Subcutaneous abdominal adipose tissue (tissue), 5 donors: Measurements from ENCODE around the gene NEFH.

Source experiments
- H3K27ac ChIP-seq: one replicate; pipeline ENCODE4 v1.7.0; 2013; ENCODE audit warnings: low read depth, mild to moderate bottlenecking, inconsistent platforms, low read length, moderate library complexity
- H3K27me3 ChIP-seq, 5 donors: one replicate each; pipeline ENCODE4 v1.7.0; 2013; ENCODE audit warnings: low read length in 5 of 5, inconsistent platforms in 1 of 5; ENCODE audit not compliant: control insufficient read depth in 5 of 5, insufficient read depth in 4 of 5
- H3K36me3 ChIP-seq, 5 donors: one replicate each; pipeline ENCODE4 v1.7.0; 2013; ENCODE audit warnings: low read length in 5 of 5; ENCODE audit not compliant: control insufficient read depth in 5 of 5, insufficient read depth in 5 of 5
- H3K4me1 ChIP-seq, 5 donors: one replicate each; pipeline ENCODE4 v1.7.0; 2013; ENCODE audit warnings: low read length in 5 of 5, mild to moderate bottlenecking in 3 of 5, moderate library complexity in 1 of 5; ENCODE audit not compliant: control insufficient read depth in 5 of 5, insufficient read depth in 5 of 5
- H3K4me3 ChIP-seq, 5 donors: one replicate each; pipeline ENCODE4 v1.7.0; 2013; ENCODE audit warnings: low read length in 5 of 5, low read depth in 1 of 5
- H3K9ac ChIP-seq, 5 donors: one replicate each; pipeline ENCODE4 v1.7.0; 2013; ENCODE audit warnings: low read length in 5 of 5, mild to moderate bottlenecking in 4 of 5, moderate library complexity in 3 of 5
- H3K9me3 ChIP-seq, 5 donors: one replicate each; pipeline ENCODE4 v1.7.0; 2013; ENCODE audit warnings: low read length in 5 of 5; ENCODE audit not compliant: control insufficient read depth in 5 of 5
- donor health status: healthy.
- donor health status: healthy.
- donor health status: healthy.
- donor health status: healthy.
- donor health status: healthy.

Gene NEFH

GRCh38 chr22:29512031-29512430 lies 32.0 kb downstream of the NEFH start:
- Histone ChIP-seq H3K36me3 (peaks cover 15 to 78% (median 73%) of the 10 kb centered on the region in 5 donors), H3K4me1 (no peaks in the 10 kb centered on the region), H3K27me3 (no peaks in the 10 kb centered on the region), H3K9ac (no peak overlapping the region), H3K27ac (no peak overlapping the region), H3K9me3 (no peaks in the 10 kb centered on the region), H3K4me3 (no peak overlapping the region)

- Histone ChIP-seq H3K27me3 (no peaks in the 10 kb centered on the region), H3K4me3 (no peak overlapping the region), H3K36me3 (peaks cover 8 to 71% (median 68%) of the 10 kb centered on the region in 5 donors), H3K9me3 (no peaks in the 10 kb centered on the region), H3K9ac (no peak overlapping the region), H3K4me1 (no peaks in the 10 kb centered on the region), H3K27ac (no peak overlapping the region)
Measured at GRCh38 chr22:29517215-29517908, 37.3 kb downstream of the NEFH start.

- H3K9ac ChIP-seq = no peak overlapping the region
- H3K27me3 ChIP-seq = no peaks in the 10 kb centered on the region
- H3K27ac ChIP-seq = no peak overlapping the region
- no peak overlapping the region for H3K4me3 ChIP-seq
- no peaks in the 10 kb centered on the region for H3K9me3 ChIP-seq
- H3K4me1 ChIP-seq = no peaks in the 10 kb centered on the region
- H3K36me3 ChIP-seq = peaks cover 11 to 68% (median 65%) of the 10 kb centered on the region in 5 donors
Measured at GRCh38 chr22:29518427-29518826, 38.4 kb downstream of the NEFH start.

- Histone ChIP-seq H3K36me3 (peaks cover 13 to 83% (median 79%) of the 10 kb centered on the region in 5 donors), H3K27ac (no peak overlapping the region), H3K4me3 (no peak overlapping the region), H3K4me1 (no peaks in the 10 kb centered on the region), H3K9me3 (no peaks in the 10 kb centered on the region), H3K27me3 (no peaks in the 10 kb centered on the region), H3K9ac (no peak overlapping the region)
Measured at GRCh38 chr22:29519996-29520395, 40.0 kb downstream of the NEFH start.

GRCh38 chr22:29520851-29521250 lies 40.8 kb downstream of the NEFH start:
- H3K36me3 ChIP-seq = peaks cover 13 to 85% (median 79%) of the 10 kb centered on the region in 5 donors

GRCh38 chr22:29521526-29521925 lies 41.5 kb downstream of the NEFH start:
- Histone ChIP-seq H3K27me3 (no peaks in the 10 kb centered on the region), H3K4me3 (no peak overlapping the region), H3K4me1 (peaks cover 0 to 6% (median 1%) of the 10 kb centered on the region in 5 donors), H3K9ac (no peak overlapping the region), H3K27ac (no peak overlapping the region), H3K9me3 (no peaks in the 10 kb centered on the region), H3K36me3 (peaks cover 14 to 81% (median 76%) of the 10 kb centered on the region in 5 donors)

More at GRCh38 chr22:29520851-29521250, 40.8 kb downstream of the NEFH start:
- Histone ChIP-seq H3K27ac (no peak overlapping the region), H3K4me1 (peaks cover 0 to 6% (median 1%) of the 10 kb centered on the region in 5 donors), H3K9ac (no peak overlapping the region), H3K27me3 (no peaks in the 10 kb centered on the region), H3K4me3 (no peak overlapping the region), H3K9me3 (no peaks in the 10 kb centered on the region)

GRCh38 chr22:29523761-29524160 lies 43.7 kb downstream of the NEFH start:
- H3K27me3 ChIP-seq = no peaks in the 10 kb centered on the region
- no peak overlapping the region for H3K4me3 ChIP-seq
- H3K27ac ChIP-seq = no peak overlapping the region
- H3K9ac ChIP-seq = no peak overlapping the region
- H3K36me3 ChIP-seq = peaks cover 26 to 82% (median 77%) of the 10 kb centered on the region in 5 donors
- no peaks in the 10 kb centered on the region for H3K9me3 ChIP-seq
- peaks cover 0 to 6% (median 1%) of the 10 kb centered on the region in 5 donors for H3K4me1 ChIP-seq

- H3K4me3 ChIP-seq = no peak overlapping the region
- peaks cover 0 to 6% (median 1%) of the 10 kb centered on the region in 5 donors for H3K4me1 ChIP-seq
- H3K36me3 ChIP-seq = peaks cover 26 to 82% (median 78%) of the 10 kb centered on the region in 5 donors
- no peak overlapping the region for H3K27ac ChIP-seq
- no peak overlapping the region for H3K9ac ChIP-seq
- H3K27me3 ChIP-seq = no peaks in the 10 kb centered on the region
- H3K9me3 ChIP-seq = no peaks in the 10 kb centered on the region
Measured at GRCh38 chr22:29524442-29525191, 44.6 kb downstream of the NEFH start.

GRCh38 chr22:29528144-29528543 lies 48.1 kb downstream of the NEFH start:
- Histone ChIP-seq H3K36me3 (peaks cover 21 to 91% (median 81%) of the 10 kb centered on the region in 5 donors), H3K9me3 (no peaks in the 10 kb centered on the region), H3K27me3 (no peaks in the 10 kb centered on the region)

GRCh38 chr22:29530716-29531115 lies 50.7 kb downstream of the NEFH start:
- Histone ChIP-seq H3K4me3 (no peak overlapping the region), H3K4me1 (peaks cover 0 to under 1% (median 0%) of the 10 kb centered on the region in 5 donors), H3K9ac (no peak overlapping the region), H3K9me3 (no peaks in the 10 kb centered on the region), H3K27ac (no peak overlapping the region), H3K36me3 (peaks cover 33 to 90% (median 73%) of the 10 kb centered on the region in 5 donors), H3K27me3 (no peaks in the 10 kb centered on the region)

More at GRCh38 chr22:29528144-29528543, 48.1 kb downstream of the NEFH start:
- H3K27ac ChIP-seq = no peak overlapping the region
- no peak overlapping the region for H3K4me3 ChIP-seq
- H3K9ac ChIP-seq = no peak overlapping the region
- peaks cover 0 to 6% (median 1%) of the 10 kb centered on the region in 5 donors for H3K4me1 ChIP-seq
